Cardiac fibroblast (primary cell): ENCODE data around the gene SLC6A19.

Experiments
- DNase-seq, 2 donors: peaks; one replicate each; pipeline versions ENCODE4 v3.0.0 to v3.0.0-alpha.2; 2010; ENCODE audit warnings: low read depth in 2 of 2
- H3K4me3 ChIP-seq, 2 donors: replicated peaks in 1 of 2; 1 replicate in 1 of 2; 2 replicates in 1 of 2; pipeline ENCODE4 v1.5.1; 2011; ENCODE audit warnings: low read depth in 2 of 2, low read length in 2 of 2, mild to moderate bottlenecking in 2 of 2, moderate library complexity in 1 of 2
- TF ChIP-seq, protein P1 (sequence below): IDR thresholded peaks from one replicate; pipeline ENCODE4 v1.5.1; 2011; ENCODE audit warnings: low read depth, mild to moderate bottlenecking, low read length, inconsistent platforms

The SLC6A19 gene

DNA sequence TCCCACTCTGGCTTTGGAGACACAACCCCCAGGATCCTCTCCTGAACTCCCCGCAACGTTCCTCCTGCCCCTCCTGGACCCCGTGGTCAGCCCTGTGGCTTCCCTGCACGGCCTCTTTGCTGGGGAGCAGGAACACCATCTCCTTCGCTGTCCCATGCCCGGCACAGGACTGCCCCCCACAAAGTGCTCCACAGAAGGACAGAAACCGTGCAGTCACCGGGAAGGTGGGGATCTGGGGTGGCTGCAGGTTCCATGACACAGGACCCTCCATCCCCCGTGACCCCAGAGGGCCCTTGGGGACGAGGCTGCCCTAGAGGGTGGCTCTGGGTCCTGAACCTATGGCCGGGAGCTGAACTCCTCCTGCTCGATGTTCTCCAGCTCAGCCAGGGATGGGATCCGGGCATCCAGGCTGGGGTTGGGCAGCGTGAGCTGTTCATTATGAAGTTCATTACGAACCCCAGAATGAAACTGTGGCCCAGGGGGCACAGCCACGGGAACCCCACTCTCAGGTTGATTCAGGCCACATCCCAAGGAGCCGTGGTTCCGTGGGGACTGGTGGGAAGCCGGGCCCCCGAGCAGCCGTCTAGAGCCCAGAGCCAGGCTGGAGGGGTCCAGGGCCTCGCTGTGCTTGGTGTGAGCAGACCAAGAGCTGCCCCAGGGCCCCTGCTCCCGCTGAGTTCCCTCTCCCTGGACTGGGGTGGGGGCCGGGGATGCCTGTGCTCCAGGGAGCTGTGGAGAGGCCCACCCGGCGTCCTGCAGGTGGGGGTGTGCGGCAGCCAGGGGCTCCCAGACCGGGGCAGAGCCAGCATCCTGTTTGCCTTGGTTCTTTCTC lies 684 bp upstream of the SLC6A19 start:
- no peak overlapping the region for H3K4me3 ChIP-seq
- TF ChIP-seq, protein P1, sequence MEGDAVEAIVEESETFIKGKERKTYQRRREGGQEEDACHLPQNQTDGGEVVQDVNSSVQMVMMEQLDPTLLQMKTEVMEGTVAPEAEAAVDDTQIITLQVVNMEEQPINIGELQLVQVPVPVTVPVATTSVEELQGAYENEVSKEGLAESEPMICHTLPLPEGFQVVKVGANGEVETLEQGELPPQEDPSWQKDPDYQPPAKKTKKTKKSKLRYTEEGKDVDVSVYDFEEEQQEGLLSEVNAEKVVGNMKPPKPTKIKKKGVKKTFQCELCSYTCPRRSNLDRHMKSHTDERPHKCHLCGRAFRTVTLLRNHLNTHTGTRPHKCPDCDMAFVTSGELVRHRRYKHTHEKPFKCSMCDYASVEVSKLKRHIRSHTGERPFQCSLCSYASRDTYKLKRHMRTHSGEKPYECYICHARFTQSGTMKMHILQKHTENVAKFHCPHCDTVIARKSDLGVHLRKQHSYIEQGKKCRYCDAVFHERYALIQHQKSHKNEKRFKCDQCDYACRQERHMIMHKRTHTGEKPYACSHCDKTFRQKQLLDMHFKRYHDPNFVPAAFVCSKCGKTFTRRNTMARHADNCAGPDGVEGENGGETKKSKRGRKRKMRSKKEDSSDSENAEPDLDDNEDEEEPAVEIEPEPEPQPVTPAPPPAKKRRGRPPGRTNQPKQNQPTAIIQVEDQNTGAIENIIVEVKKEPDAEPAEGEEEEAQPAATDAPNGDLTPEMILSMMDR: no peak
- no peak for DNase-seq

- H3K4me3 ChIP-seq: no peak overlapping the region
- TF ChIP-seq, protein P1: no peak
- DNase-seq: no peak
Measured at GRCh38 chr5:1202026-1202797, 817 bp downstream of the SLC6A19 start.

DNA sequence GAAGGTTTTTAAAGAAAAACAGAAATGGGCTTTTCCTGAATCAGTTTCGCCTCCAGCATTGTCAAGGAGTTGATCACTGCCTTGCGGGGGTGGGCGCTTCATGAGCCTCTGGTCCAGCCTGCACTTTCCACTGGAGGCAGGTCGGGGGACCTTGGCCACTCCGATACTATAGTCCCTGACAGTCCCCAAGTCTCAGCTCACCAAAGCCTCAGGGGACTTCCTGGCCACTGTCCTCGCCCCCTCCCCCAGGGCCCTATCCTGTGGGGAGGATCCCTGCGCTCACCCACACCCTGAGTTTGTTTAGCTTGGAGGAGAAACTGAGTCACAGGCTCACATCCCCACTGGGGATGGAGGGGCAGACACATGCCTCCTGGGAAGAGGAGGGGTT lies 1.4 kb downstream of the SLC6A19 start:
- TF ChIP-seq, protein P1: no peak
- DNase-seq: no peak
- H3K4me3 ChIP-seq: no peak overlapping the region

GRCh38 chr5:1203311-1203967 lies 2.0 kb downstream of the SLC6A19 start:
- TF ChIP-seq, protein P1: no peak
- DNase-seq: no peak
- no peak overlapping the region for H3K4me3 ChIP-seq

DNA sequence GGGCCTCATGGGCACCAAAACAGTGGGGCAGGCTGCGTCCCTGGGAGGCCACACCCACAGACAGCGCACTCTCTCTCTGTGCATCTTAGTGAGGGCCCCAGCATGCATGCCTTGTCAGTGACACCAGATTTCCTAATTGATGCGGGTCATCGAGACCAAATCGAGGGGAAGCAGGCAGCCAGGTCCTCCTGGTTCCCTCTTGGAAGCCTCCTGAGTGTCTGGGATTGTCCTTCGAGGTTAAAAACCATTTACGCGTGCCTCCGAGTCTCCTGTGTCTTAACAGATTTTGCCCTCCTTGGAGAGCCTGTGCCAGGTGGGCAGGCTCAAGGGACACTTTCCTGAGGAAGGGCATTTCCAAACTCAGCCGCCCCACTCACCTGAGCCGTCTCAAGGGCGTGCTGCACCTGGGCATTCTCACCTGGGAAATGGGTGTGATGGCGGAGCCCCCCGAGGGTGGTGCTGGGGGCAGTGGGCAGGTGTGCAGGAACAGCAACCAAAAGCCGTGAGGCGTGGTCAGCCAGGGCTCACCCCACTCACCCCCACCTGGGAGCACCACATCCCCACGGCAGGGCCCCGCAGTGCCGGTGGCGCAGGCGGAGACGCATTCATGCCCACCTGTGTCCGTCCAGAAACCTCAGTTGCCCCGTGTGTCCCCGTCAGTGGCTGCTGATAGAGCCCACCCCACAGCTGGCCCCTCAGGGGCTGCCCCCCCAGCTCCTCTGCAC lies 2.7 kb downstream of the SLC6A19 start:
- H3K4me3 ChIP-seq: no peak overlapping the region
- DNase-seq: no peak
- TF ChIP-seq, protein P1: no peak

DNA sequence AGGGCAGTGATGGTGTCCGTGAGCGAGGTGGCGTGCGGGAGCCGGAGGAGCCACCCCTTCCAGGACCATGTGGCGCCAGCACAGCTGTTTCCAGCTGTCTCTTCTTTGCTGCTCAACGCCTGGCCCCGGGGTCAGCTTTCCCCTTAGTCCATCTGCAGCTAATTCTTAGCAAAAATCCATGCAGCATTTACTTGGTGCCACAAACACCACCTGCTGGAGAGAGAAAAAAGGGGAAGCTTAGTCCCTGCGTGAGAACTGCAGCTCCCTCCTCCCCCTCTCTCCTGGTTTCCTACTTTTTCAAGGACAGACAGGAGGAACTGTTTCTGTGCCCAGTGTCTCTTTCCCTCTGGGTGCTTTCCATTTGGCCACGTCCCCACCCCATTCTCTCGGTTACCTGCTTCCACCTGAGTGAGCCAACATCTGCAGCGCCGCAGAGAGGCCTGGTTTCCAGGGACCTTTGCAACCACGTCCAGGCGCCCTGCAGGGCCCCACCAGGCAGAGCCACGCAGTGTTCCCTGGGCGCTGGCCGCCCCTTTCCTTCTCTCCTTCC lies 3.4 kb downstream of the SLC6A19 start:
- TF ChIP-seq, protein P1: peak; percentile 35
- DNase-seq: peak; percentile 21 to 31

More for the DNA sequence above, 3.4 kb downstream of the SLC6A19 start:
- H3K4me3 ChIP-seq: no peak overlapping the region
